Fibroblast of upper back skin (primary cell): ENCODE data around the gene SPDYE16.
"Not testable (repeated sequence)": the region's sequence is repeated elsewhere in the genome, so short reads cannot be mapped to it uniquely, and the experiment has no call there.

Source experiments
- DNase-seq: peaks from one replicate; pipeline ENCODE4 v3.0.0-alpha.2; 2013

SPDYE16 gene

DNA sequence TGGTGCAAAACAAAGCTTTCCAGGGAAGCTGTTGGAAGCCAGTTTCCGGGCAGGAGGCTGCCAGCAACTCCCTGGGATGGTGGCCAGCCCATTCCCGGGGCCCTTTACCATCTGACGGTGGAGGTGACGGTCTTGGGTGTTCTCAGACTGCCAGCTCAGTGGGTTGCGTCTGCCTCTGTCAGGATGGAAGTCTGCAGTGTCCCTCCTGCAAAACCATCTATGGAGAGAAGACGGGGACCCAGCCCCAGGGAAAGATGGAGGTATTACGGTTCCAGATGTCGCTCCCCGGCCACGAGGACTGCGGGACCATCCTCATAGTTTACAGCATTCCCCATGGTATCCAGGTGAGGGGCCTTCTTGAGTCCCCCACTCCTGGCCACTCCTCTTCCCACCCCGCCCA lies 39.9 kb downstream of the SPDYE16 start:
- DNase-seq, result not testable (repeated sequence)

DNA sequence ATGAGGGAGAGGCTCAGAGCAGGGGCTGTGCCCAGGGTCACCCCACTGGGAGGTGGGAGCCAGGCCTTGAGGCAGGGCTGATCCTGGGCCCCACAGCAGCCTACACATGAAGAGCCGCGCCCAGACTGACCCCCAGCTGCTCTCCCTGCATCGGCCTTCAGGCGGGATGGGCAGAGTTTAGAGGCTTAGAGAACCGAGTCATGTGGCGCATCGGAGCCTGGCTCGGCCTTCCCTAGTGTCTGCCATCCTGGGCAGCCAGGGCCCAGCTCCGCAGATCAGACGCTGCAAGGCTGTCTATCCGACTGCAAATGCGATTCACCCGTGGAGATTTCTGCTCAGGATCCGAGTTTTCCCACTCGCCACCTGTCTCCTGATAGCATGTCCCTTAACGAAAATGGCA lies 40.3 kb downstream of the SPDYE16 start:
- DNase-seq, result not testable (repeated sequence)

DNA sequence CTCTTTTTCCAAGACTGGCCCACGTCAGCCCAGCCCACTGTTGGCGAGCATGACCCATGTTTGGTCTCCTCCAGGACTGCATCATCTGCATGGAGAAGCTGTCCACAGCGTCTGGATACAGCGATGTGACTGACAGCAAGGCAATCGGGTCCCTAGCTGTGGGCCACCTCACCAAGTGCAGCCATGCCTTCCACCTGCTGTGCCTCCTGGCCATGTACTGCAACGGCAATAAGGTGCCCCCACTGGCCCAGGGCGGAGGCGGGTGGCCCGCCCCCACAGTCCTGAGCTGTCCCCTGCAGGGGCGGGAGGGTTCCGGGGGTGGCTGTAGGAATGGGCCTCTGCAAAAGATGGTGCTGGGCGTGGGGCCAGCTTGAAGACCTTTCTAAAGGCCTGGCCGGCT lies 40.9 kb downstream of the SPDYE16 start:
- not testable (repeated sequence) for DNase-seq

DNA sequence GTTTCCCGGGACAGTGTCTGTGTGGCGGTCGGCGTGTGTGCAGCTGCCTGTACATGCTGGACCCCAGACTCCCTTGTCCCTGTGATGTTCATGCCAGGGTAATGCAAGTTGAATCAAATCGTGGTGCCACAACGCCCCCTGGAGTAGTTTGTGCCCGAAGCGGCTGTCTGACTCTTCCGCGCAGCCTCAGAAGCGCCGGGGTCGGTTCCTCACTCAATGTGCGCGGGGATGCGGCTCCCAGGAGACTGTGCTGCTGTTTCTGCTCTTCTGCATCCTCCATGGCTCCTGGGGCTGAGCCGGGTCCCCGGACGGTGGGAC lies 43.2 kb downstream of the SPDYE16 start:
- DNase-seq, result not testable (repeated sequence)

DNA sequence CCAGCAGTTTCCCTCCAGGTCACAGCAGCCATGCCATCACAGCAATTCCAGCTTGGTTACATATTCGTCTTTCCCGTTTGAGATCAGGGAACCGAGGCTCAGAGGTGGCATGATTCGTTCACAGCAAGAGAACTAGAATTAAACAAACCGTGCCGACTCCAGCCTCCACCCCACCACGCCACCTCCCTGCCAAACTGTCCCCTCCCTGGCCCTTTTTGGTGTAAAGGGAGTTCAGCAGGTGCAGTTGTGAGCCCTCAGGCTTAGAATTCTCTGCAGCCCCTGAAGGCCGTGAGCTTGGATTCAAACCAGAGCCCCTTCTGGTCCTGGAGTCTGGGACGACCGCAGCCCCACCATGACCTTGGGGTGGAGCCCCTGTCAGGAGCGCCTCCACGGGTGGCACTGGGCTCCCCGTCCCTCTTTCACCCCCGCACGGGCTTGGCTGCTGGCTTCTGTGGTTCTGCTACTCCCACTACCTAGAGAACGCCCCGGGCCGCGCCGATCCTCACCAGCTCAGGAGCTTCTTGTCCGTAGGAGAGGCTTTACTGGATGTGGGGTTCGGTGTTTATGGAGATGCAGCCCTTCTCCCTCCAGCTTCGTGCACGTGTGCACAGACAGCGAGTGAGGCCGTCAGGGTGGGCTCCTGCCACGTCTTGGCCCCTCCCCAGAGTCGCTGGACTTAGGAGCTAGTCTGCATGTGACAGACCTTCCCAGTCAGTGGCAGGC lies 43.7 kb downstream of the SPDYE16 start:
- DNase-seq, result not testable (repeated sequence)

DNA sequence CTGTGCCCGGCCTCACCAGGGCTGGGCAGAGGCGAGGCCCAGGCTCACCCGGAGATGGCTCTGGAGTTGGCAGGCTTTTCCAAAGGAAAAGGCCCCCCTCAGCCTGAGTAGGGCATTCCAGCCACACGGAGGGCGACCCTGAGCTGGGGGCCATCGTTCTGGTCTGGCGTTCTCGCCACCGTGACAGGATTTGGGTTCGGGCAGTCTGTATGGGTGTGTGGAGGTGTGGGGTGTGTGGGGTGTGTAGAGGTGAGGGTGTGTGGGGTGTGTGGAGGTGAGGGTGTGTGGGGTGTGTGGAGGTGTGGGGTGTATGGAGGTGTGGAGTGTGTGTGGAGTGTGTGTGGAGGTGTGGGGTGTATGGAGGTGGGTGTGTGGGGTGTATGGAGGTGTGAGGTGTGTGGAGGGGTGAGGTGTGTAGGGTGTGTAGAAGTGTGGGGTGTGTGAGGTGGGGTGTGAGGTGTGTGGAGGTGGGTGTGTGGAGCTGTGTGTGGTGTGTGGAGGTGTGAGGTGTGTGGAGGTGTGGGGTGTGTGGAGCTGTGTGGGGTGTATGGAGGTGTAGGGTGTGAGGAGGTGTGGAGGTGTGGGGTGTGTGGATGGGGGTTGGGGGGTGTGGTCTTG lies 44.4 kb downstream of the SPDYE16 start:
- not testable (repeated sequence) for DNase-seq

DNA sequence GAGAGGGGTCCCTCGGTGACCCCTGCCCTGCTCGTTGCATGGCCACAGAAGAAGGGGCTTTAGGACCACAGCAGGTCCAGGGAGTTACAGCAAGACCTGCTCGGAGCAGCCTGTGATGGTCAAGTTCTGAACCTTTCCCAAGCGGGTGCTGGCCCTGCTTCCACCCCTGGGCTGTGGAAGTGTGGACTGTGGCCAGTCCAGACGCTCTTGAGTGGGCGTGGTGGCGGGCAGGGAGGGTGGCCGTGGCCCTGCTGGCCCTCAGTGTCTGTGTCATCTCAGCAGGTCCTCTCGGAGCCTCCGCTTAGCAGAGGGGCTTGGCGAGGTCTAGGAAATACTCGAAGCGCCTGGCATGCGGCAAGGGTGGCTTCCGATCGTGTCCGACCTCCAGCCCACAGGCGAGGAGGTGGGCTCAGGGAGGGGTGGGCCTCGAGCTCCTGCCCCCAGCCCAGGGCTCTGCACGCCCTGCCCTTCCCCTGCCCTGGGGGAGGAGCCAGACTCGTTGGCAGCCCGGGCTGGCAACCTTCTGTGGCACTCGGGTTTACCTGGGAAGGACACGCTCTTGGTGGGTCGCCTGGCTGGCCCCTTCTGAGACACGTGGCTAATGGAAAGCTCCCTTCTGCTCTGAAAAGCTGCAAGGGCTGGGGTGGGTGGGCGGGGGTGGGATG lies 45.0 kb downstream of the SPDYE16 start:
- DNase-seq, result not testable (repeated sequence)

DNA sequence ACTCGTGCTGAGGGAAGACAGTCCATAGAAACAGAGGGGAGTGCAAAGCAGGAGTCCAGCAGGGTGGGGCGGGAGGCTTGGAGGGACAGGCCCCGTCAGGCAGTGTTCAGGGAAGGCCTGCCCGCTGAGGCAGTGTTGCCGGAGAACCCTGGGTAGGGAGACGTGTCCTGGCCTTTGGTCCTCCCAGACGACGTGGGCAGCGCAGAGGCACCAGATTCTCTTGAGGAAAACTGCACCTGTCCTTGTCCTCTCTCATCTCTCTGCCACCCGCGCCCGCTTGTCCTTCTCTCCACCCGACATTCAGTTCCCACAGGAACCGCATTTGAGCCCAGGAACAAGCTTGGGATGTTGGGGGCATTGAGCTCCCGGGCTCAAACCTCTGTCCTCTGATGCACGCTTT lies 47.4 kb downstream of the SPDYE16 start:
- DNase-seq, result not testable (repeated sequence)

DNA sequence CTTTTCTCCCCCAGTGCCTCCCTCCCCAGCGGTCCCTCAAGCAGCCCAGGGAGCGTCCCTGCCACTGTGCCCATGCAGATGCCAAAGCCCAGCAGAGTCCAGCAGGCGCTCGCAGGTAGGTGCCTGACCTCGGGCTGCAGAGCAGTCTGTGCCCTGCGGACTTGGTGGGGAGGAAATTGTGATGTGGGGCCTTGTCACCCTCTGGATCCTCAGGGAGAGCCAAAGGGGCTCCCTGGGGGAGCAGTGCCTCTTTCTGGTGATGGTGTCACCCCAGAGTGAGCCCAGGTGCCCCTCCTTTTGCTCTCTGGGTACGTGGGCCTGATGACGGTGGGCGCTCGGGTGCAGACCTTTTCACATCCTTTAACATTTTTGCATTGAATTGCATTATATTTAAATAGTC lies 51.0 kb downstream of the SPDYE16 start:
- DNase-seq, result not testable (repeated sequence)

DNA sequence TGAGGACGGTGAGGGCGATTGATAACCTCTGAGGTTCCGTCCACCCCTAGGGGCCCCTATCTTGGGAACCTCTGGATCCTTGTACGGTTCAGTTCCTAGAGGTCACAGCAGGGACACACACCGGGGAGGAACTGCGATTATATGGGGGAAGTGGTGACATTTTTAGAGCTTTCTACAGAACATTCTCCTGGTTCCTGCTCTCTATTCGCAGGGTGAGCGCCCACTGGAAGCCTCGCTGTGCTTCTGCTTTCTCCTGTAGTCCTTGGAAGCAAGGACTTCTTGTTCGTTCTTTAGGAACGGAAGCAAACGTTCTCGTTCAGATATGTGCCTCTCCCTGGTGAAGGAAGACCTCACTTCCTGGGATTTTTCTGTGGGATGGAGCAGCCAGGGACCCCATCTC lies 55.1 kb downstream of the SPDYE16 start:
- DNase-seq, result not testable (repeated sequence)

DNA sequence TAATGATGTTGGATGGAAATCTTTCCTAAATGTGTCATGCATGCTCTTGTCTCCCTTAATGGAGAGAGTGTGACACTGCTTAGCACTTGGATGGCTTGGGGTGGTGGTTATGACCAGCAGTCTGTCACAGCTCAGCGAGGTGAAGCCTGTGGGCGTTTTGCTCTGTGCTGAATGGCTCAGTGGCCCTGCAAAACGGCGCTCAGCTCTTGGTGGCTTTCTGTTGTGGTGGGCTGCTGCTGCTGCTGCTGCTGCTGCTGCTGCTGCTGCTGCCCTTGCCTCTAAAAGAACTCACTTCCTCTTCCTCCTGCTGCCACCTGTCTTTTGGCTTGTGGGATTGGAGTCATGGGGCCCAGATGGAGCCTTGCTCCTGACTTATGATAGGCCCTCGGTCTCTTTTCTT lies 56.5 kb downstream of the SPDYE16 start:
- DNase-seq, result not testable (repeated sequence)

DNA sequence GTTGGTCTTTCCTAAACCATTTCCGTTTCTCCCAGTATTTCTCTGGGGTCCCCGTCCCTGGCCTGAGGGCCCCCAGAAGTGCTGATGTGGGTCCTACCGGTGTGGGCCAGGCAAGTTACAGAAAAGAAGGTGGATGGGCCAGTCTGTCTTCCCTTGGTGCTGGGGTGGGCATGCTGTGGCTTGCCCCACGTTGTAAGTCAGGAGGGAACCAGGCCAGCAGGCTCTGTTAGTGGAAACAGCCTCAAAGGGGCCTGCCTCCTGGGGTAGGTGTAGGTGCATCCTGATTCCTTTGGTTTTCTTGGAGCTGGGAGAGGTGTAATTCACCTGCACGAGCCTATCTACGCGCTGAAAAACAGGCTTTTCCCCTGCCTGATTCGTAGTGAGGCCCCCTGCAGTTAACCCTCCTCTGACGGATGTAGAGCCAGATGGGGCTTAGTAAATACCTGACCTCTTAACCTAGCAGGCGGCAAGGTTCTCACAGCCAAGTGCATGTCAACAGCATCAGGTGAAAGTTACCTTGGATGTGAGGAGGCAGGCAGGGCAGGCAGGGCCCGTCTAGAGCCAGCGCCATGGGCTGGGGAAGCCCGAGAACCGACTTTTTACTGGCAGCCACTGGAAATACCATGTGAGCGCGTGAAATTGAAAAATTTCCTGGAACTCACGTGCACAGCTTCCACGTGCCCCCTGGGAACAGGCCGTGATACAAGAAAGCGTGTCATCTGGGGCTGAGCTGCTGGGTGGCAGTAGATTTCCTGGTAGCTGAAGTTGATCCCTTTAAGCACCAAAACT lies 57.1 kb downstream of the SPDYE16 start:
- not testable (repeated sequence) for DNase-seq

DNA sequence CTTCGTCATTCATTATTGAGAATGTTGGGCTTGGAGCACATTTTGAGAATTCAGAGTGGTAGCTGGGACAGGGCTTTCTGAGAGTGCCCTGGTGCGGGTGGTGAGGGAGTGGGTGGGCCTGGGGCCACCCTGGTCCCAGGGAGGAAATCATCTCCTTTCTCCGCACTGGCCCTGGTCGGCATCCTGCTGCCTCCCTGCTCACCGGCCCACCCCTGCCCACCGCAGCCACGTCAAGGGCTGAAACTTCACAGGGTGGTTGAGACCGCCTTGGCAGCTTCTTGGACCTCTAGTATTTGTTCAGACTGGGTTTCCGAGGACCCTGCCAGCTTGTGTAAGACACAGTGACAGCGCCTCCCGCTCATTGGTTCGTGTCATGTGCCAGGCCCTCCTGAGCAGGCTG lies 58.6 kb downstream of the SPDYE16 start:
- DNase-seq, result not testable (repeated sequence)

DNA sequence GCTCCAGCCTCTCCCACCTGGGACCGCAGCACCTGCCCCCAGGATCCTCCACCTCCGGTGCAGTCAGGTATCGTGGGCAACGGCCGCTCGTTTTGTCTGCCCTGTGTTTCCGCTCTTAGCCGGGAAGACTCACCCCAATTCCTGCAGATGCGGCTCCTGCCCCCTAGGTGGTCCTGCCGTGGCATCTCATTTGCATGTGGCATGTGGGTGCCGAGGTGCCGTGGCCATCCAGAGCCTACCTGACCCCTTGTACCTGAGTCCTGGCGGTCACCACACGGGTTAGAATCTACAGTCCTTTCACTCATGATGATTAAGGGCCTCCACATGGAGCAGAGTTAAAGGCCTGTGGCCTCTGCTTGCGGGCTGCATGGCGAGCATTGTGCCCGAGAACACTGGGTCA lies 60.0 kb downstream of the SPDYE16 start:
- DNase-seq, result not testable (repeated sequence)

DNA sequence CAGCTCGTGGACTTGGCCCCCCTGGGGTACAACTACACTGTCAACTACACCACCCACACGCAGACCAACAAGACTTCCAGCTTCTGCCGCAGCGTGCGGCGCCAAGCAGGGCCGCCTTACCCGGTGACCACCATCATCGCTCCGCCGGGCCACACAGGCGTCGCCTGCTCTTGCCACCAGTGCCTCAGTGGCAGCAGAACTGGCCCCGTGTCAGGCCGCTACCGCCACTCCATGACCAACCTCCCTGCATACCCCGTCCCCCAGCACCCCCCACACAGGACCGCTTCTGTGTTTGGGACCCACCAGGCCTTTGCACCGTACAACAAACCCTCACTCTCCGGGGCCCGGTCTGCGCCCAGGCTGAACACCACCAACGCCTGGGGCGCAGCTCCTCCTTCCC lies 60.4 kb downstream of the SPDYE16 start:
- not testable (repeated sequence) for DNase-seq
